Skin epidermis (tissue), 12 donors: Measurements from ENCODE around the gene ADGRL3.
"Not testable (repeated sequence)": the region's sequence is repeated elsewhere in the genome, so short reads cannot be mapped to it uniquely, and the experiment has no call there.

Experiments used
- H3K27ac ChIP-seq, 21 experiments: fragments of 200-600 bp; sonication (generic) in 11 of 21; one replicate each; pipeline ENCODE4 v1.5.0; 2020; ENCODE audit warnings: mild to moderate bottlenecking in 3 of 21, inconsistent platforms in 2 of 21, moderate library complexity in 2 of 21
- H3K4me3 ChIP-seq, 7 experiments: fragments of 200-600 bp; sonication (generic) in 2 of 7; one replicate each; pipeline ENCODE4 v1.5.0; 2020; ENCODE audit warnings: inconsistent platforms in 2 of 7, mild to moderate bottlenecking in 2 of 7, moderate library complexity in 1 of 7

Gene ADGRL3

GRCh38 chr4:61760820-61761219 is 560.7 kb downstream of the ADGRL3 start:
- no peak overlapping the region for H3K4me3 ChIP-seq
- H3K27ac ChIP-seq = no peak overlapping the region

- H3K27ac ChIP-seq = no peak overlapping the region
These were observed 562.8 kb downstream of the ADGRL3 start for GRCh38 chr4:61762722-61763627.

GRCh38 chr4:61763682-61764081 is 563.6 kb downstream of the ADGRL3 start:
- no peak overlapping the region for H3K4me3 ChIP-seq
- no peak overlapping the region for H3K27ac ChIP-seq

More at GRCh38 chr4:61762722-61763627, 562.8 kb downstream of the ADGRL3 start:
- H3K4me3 ChIP-seq = no peak overlapping the region

- H3K4me3 ChIP-seq, H3K27ac ChIP-seq: not testable (repeated sequence)
These were observed 564.0 kb downstream of the ADGRL3 start for GRCh38 chr4:61764090-61764489.

GRCh38 chr4:61769444-61770167 is 569.5 kb downstream of the ADGRL3 start:
- not testable (repeated sequence) for H3K27ac ChIP-seq, H3K4me3 ChIP-seq

GRCh38 chr4:61770456-61770855 is 570.3 kb downstream of the ADGRL3 start:
- H3K27ac ChIP-seq = no peak overlapping the region
- no peak overlapping the region for H3K4me3 ChIP-seq

GRCh38 chr4:61771056-61771455 is 570.9 kb downstream of the ADGRL3 start:
- no peak overlapping the region for H3K4me3 ChIP-seq
- H3K27ac ChIP-seq = no peak overlapping the region

GRCh38 chr4:61772126-61772525 is 572.0 kb downstream of the ADGRL3 start:
- H3K27ac ChIP-seq = no peak overlapping the region
- H3K4me3 ChIP-seq = no peak overlapping the region

- Histone ChIP-seq H3K27ac (no peak overlapping the region), H3K4me3 (no peak overlapping the region)
These were observed 573.6 kb downstream of the ADGRL3 start for GRCh38 chr4:61773655-61774245.

- Histone ChIP-seq H3K27ac (no peak overlapping the region), H3K4me3 (no peak overlapping the region)
These were observed 582.0 kb downstream of the ADGRL3 start for GRCh38 chr4:61782133-61782532.

GRCh38 chr4:61783050-61783449 is 582.9 kb downstream of the ADGRL3 start:
- H3K4me3 ChIP-seq = no peak overlapping the region
- no peak overlapping the region for H3K27ac ChIP-seq

- H3K27ac ChIP-seq = no peak overlapping the region
- H3K4me3 ChIP-seq = no peak overlapping the region
These were observed 585.6 kb downstream of the ADGRL3 start for GRCh38 chr4:61785761-61786160.

GRCh38 chr4:61786211-61786610 is 586.1 kb downstream of the ADGRL3 start:
- no peak overlapping the region for H3K4me3 ChIP-seq
- no peak overlapping the region for H3K27ac ChIP-seq

GRCh38 chr4:61795998-61796397 is 595.9 kb downstream of the ADGRL3 start:
- H3K27ac ChIP-seq = no peak overlapping the region
- no peak overlapping the region for H3K4me3 ChIP-seq

- Histone ChIP-seq H3K4me3 (no peak overlapping the region), H3K27ac (no peak overlapping the region)
These were observed 599.7 kb downstream of the ADGRL3 start for GRCh38 chr4:61799794-61800193.

- no peak overlapping the region for H3K4me3 ChIP-seq
These were observed 605.1 kb downstream of the ADGRL3 start for GRCh38 chr4:61805227-61805626.

GRCh38 chr4:61805979-61806378 is 605.9 kb downstream of the ADGRL3 start:
- Histone ChIP-seq H3K4me3 (no peak overlapping the region), H3K27ac (no peak overlapping the region)

More at GRCh38 chr4:61805227-61805626, 605.1 kb downstream of the ADGRL3 start:
- no peak overlapping the region for H3K27ac ChIP-seq

GRCh38 chr4:61812171-61812570 is 612.0 kb downstream of the ADGRL3 start:
- no peak overlapping the region for H3K4me3 ChIP-seq
- no peak overlapping the region for H3K27ac ChIP-seq

- no peak overlapping the region for H3K4me3 ChIP-seq
These were observed 616.9 kb downstream of the ADGRL3 start for GRCh38 chr4:61817071-61817470.

GRCh38 chr4:61820136-61820535 is 620.0 kb downstream of the ADGRL3 start:
- no peak overlapping the region for H3K4me3 ChIP-seq
- H3K27ac ChIP-seq = no peak overlapping the region

More at GRCh38 chr4:61817071-61817470, 616.9 kb downstream of the ADGRL3 start:
- H3K27ac ChIP-seq = no peak overlapping the region

- no peak overlapping the region for H3K4me3 ChIP-seq
- no peak overlapping the region for H3K27ac ChIP-seq
These were observed 624.3 kb downstream of the ADGRL3 start for GRCh38 chr4:61824454-61824853.
